ENCODE data around the gene SST. TPM values are rescaled to one million over a fixed set of nuclear protein-coding genes. Genes with fewer than 3 reads are reported as not detected.

Gene SST
- polyA plus RNA-seq, 1 experiment = 0.15 TPM

DNA sequence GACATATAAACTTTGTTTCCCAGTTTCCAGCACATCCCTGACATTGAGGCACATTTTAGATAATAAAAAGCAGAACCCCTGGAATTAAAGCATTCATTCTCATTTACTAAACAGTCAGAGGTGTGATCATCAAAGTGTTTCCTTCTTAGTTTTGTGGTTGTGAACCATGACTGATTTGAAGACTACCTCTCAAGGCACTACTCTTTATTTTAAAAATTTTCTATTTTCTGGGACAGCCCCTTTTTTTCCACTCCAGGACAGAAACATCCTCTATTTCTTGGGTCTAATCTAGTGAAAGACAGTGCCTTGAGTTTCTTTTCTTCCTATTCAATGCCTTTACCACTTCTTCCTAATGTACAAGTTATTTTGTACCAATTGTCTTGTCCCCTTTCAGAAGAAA is 5.2 kb downstream of the SST start:
- POLR2A ChIA-PET = no interaction called here
- Histone ChIP-seq H3K27me3 (ENCODE audit: control insufficient read depth, insufficient read depth, low read length) (no peaks in the 10 kb centered on the region), H3K4me3 (ENCODE audit: low read depth, low read length) (no peak overlapping the region), H3K36me3 (ENCODE audit: control insufficient read depth, insufficient read depth, low read length) (no peaks in the 10 kb centered on the region)
- CTCF ChIA-PET = interaction anchor here (0.8 to 2.2 kb wide), 2 partner anchors 9 to 14 kb away, joined by 3 to 9 read pairs; no protein-coding TSS in a partner anchor
- DNase-seq (ENCODE audit: low read depth) = no peak
- TF ChIP-seq, protein P1, sequence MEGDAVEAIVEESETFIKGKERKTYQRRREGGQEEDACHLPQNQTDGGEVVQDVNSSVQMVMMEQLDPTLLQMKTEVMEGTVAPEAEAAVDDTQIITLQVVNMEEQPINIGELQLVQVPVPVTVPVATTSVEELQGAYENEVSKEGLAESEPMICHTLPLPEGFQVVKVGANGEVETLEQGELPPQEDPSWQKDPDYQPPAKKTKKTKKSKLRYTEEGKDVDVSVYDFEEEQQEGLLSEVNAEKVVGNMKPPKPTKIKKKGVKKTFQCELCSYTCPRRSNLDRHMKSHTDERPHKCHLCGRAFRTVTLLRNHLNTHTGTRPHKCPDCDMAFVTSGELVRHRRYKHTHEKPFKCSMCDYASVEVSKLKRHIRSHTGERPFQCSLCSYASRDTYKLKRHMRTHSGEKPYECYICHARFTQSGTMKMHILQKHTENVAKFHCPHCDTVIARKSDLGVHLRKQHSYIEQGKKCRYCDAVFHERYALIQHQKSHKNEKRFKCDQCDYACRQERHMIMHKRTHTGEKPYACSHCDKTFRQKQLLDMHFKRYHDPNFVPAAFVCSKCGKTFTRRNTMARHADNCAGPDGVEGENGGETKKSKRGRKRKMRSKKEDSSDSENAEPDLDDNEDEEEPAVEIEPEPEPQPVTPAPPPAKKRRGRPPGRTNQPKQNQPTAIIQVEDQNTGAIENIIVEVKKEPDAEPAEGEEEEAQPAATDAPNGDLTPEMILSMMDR (IDR thresholded peaks at IDR 0.05; ENCODE audit: insufficient read depth, low read depth, low read length) = no peak

DNA sequence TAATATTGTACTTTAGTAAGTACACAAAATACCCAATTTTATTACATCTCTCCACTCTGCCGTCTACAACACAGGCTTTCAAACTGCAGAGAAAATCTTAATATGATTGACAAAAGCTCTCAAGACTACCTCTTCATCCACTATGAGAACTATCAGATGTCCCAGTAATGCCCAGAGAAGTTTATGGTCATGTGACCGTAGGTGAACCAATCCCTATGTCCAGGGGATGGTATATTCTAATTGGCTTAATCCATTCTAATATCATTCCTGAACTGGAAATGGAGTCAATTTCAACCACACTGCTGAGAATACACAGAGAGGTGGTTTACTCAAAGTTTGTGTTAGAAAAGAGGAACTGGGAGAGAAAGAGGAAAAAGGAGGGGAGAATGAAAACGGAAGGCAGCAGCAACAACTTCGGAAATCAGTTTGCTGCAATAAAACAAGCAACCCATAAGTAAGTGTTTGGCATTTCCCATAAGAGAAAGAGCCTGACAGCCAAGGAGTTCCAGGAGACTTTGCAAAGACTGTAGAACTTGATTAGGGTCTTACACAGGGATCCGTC is 7.3 kb downstream of the SST start:
- ChIA-PET POLR2A (no interaction called here), CTCF (interaction anchor here (1.1 to 2.2 kb wide), 2 partner anchors 16 to 343 kb away, joined by 5 to 9 read pairs; no protein-coding TSS in a partner anchor)
- no peak for DNase-seq (ENCODE audit: low read depth)
- Histone ChIP-seq H3K27me3 (ENCODE audit: control insufficient read depth, insufficient read depth, low read length) (no peaks in the 10 kb centered on the region), H3K4me3 (ENCODE audit: low read depth, low read length) (no peak overlapping the region), H3K36me3 (ENCODE audit: control insufficient read depth, insufficient read depth, low read length) (no peaks in the 10 kb centered on the region)
- TF ChIP-seq, protein P1 (IDR thresholded peaks at IDR 0.05; ENCODE audit: insufficient read depth, low read depth, low read length) = no peak

DNA sequence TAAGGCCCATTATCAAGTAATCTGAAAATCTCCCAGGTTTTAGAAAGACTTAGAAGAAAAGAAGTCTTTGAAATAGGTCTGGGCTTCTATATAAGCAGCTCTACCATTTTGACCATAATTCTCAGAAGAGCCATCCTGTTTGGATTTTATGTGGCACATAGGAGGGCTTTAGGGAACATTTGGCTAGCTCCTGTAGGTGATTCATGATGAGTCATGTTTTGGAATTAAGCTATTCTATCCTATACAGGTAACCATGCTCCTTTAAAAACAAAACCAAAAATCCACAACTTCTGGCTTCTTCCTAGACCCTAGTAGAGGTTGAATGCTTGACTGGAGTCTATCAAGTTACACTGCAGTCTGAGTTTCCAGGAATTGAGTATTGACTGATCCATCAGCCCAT is 8.9 kb downstream of the SST start:
- H3K36me3 ChIP-seq (ENCODE audit: control insufficient read depth, insufficient read depth, low read length) = no peaks in the 10 kb centered on the region
- H3K4me3 ChIP-seq (ENCODE audit: low read depth, low read length) = no peak overlapping the region
- CTCF ChIA-PET = interaction anchor here (1.4 to 1.6 kb wide), 2 partner anchors 17 to 50 kb away, joined by 3 to 4 read pairs; no protein-coding TSS in a partner anchor
- TF ChIP-seq, protein P1 (IDR thresholded peaks at IDR 0.05; ENCODE audit: insufficient read depth, low read depth, low read length) = no peak
- DNase-seq (ENCODE audit: low read depth) = no peak
- no peaks in the 10 kb centered on the region for H3K27me3 ChIP-seq (ENCODE audit: control insufficient read depth, insufficient read depth, low read length)
- POLR2A ChIA-PET = no interaction called here

DNA sequence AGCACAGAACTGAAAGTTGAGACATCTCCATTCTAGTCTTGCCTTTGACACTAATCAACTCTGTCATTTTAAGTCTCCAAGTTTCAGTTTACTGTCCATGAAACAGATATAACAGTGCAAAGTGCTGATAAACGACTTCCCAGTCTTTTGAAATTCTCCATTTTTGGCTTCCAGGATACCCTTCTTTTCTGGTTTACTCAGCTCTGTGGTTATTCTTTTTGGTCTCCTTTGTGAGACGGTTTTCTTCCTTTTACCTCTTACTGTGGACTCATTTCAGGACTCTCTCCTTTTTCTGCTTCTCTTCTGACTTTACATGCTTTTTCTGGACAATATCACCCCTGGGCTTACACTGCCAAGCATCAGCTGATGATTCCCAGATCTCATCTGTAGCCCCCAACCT is 18.9 kb downstream of the SST start:
- ChIA-PET CTCF (interaction anchor here (0.9 kb wide), 1 partner anchor 10 kb away, joined by 3 read pairs; no protein-coding TSS in a partner anchor), POLR2A (no interaction called here)
- Histone ChIP-seq H3K4me3 (ENCODE audit: low read depth, low read length) (no peak overlapping the region), H3K27me3 (ENCODE audit: control insufficient read depth, insufficient read depth, low read length) (peaks cover 4% of the 10 kb centered on the region), H3K36me3 (ENCODE audit: control insufficient read depth, insufficient read depth, low read length) (no peaks in the 10 kb centered on the region)
- TF ChIP-seq, protein P1 (IDR thresholded peaks at IDR 0.05; ENCODE audit: insufficient read depth, low read depth, low read length) = no peak
- no peak for DNase-seq (ENCODE audit: low read depth)

DNA sequence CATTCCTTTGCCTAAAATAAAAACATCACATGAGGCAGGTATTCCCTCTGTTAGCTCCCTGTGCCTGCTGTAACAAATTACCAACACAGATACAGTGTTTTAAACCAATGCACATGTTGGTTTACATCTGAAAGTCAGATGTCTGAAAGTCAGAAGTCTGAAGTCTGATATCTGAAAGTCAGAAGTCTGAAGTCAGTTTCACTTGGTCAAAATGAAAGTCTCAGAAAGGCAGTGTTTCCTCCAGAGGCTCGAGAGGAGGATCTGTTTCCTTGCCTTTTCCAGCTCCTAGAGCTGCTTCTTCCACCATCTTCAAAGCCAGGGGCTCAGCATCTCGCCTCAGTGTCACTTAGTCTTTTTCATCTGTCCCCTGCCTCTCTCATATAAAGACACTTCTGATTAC is 22.0 kb downstream of the SST start:
- no peak for DNase-seq (ENCODE audit: low read depth)
- H3K4me3 ChIP-seq (ENCODE audit: low read depth, low read length) = no peak overlapping the region
- ChIA-PET POLR2A (no interaction called here), CTCF (interaction anchor here (0.9 kb wide), 1 partner anchor 428 kb away, joined by 3 read pairs; no protein-coding TSS in a partner anchor)
- TF ChIP-seq, protein P1 (IDR thresholded peaks at IDR 0.05; ENCODE audit: insufficient read depth, low read depth, low read length) = no peak
- H3K36me3 ChIP-seq (ENCODE audit: control insufficient read depth, insufficient read depth, low read length) = no peaks in the 10 kb centered on the region
- peaks cover 4% of the 10 kb centered on the region for H3K27me3 ChIP-seq (ENCODE audit: control insufficient read depth, insufficient read depth, low read length)
